GM12892 (cell line): ENCODE data around the gene TRIM59.

ENCODE experiments used
- POLR2A ChIP-seq: IDR thresholded peaks from 2 replicates; pipeline ENCODE4 v1.6.1; 2011; ENCODE audit warnings: low read depth, low read length, control low read depth
- POLR2AphosphoS5 ChIP-seq: IDR thresholded peaks from 2 replicates; pipeline ENCODE4 v1.6.1; 2011; ENCODE audit warnings: low read depth, low read length, control low read depth
- TAF1 ChIP-seq: IDR thresholded peaks from 2 replicates; pipeline ENCODE4 v1.6.1; 2011; ENCODE audit warnings: low read depth, mild to moderate bottlenecking, control low read depth, low read length, borderline replicate concordance

DNA sequence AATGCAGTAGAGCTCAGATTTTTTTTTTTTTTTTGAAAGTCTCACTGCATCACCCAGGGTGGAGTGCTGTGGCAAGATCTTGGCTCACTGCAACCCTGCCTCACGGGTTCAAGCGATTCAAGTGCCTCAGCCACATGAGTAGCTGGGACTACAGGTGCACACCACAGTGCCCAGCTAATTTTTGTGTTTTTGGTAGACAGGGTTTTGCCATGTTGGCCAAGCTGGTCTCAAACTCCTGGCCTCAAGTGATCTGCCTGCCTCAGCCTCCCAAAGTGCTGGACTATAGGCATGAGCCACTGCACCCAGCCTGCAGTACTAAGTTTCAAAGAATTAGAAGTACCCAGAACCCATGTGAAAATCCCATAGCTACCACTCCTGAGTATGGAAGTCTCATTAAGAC lies 14.5 kb downstream of the TRIM59 start:
- TF ChIP-seq TAF1 (no peak), POLR2AphosphoS5 (no peak), POLR2A (peak; percentile 36; the same call in 1 of the 2 replicates)
